ENCODE data around the gene PCYT2.
A peak's percentile ranks its signal among the peaks of the same experiment; 100 is the strongest.

PCYT2 gene

GRCh38 chr17:81858967-81859905 lies 52.0 kb downstream of the PCYT2 start:
- no peaks in the 10 kb centered on the region for H3K9me3 Mint-ChIP-seq
- peaks cover 32% of the 10 kb centered on the region for H3K36me3 Mint-ChIP-seq (ENCODE audit: low read depth)
- no peak for TF ChIP-seq CTCF (IDR thresholded peaks at IDR 0.05; ENCODE audit: unreplicated experiment in 3 of 3)

GRCh38 chr17:81858170-81858966 lies 52.8 kb downstream of the PCYT2 start:
- no peak for TF ChIP-seq CTCF (IDR thresholded peaks at IDR 0.05; ENCODE audit: unreplicated experiment in 3 of 3)
- Mint-ChIP-seq H3K27me3 (ENCODE audit: low read depth) (no peaks in the 10 kb centered on the region), H3K27ac (no peak overlapping the region), H3K4me1 (peaks cover 16% of the 10 kb centered on the region), H3K4me3 (peak overlapping the region; percentile 89 to 97 (median 96)), H3K9me3 (no peaks in the 10 kb centered on the region), H3K36me3 (ENCODE audit: low read depth) (peaks cover 36% of the 10 kb centered on the region)

More at GRCh38 chr17:81858967-81859905, 52.0 kb downstream of the PCYT2 start:
- Mint-ChIP-seq H3K4me3 (peak overlapping the region; percentile 89 to 97 (median 96)), H3K27ac (peak overlapping the region; percentile 63 to 86 (median 83)), H3K4me1 (peaks cover 21% of the 10 kb centered on the region), H3K27me3 (ENCODE audit: low read depth) (no peaks in the 10 kb centered on the region)

GRCh38 chr17:81854974-81855774 lies 56.0 kb downstream of the PCYT2 start:
- Mint-ChIP-seq H3K27ac (no peak overlapping the region), H3K36me3 (ENCODE audit: low read depth) (peaks cover 56% of the 10 kb centered on the region), H3K4me1 (peaks cover 7% of the 10 kb centered on the region), H3K4me3 (peak overlapping the region in 1 of 3 experiments; percentile 56), H3K9me3 (no peaks in the 10 kb centered on the region), H3K27me3 (ENCODE audit: low read depth) (no peaks in the 10 kb centered on the region)
- no peak for TF ChIP-seq CTCF (IDR thresholded peaks at IDR 0.05; ENCODE audit: unreplicated experiment in 3 of 3)

- Mint-ChIP-seq H3K36me3 (ENCODE audit: low read depth) (peaks cover 44% of the 10 kb centered on the region), H3K9me3 (no peaks in the 10 kb centered on the region), H3K4me3 (no peak overlapping the region), H3K27me3 (ENCODE audit: low read depth) (no peaks in the 10 kb centered on the region), H3K4me1 (no peaks in the 10 kb centered on the region), H3K27ac (no peak overlapping the region)
- no peak for TF ChIP-seq CTCF (IDR thresholded peaks at IDR 0.05; ENCODE audit: unreplicated experiment in 3 of 3)
Measured at GRCh38 chr17:81852237-81852636, 59.0 kb downstream of the PCYT2 start.

- H3K4me3 Mint-ChIP-seq, result no peak overlapping the region
- no peaks in the 10 kb centered on the region for H3K4me1 Mint-ChIP-seq
- TF ChIP-seq CTCF (IDR thresholded peaks at IDR 0.05; ENCODE audit: unreplicated experiment in 3 of 3), result no peak
- no peak overlapping the region for H3K27ac Mint-ChIP-seq
- peaks cover 46% of the 10 kb centered on the region for H3K36me3 Mint-ChIP-seq (ENCODE audit: low read depth)
- H3K9me3 Mint-ChIP-seq, result no peaks in the 10 kb centered on the region
- H3K27me3 Mint-ChIP-seq (ENCODE audit: low read depth), result no peaks in the 10 kb centered on the region
Measured at GRCh38 chr17:81851423-81851822, 59.8 kb downstream of the PCYT2 start.
